Measurements from ENCODE around the gene TRIM38.
"Not testable (repeated sequence)": the region's sequence is repeated elsewhere in the genome, so short reads cannot be mapped to it uniquely, and the experiment has no call there.

GRCh38 chr6:26006940-26007305, 44.3 kb downstream of the TRIM38 start:
- not testable (repeated sequence) for TF ChIP-seq SUZ12 (IDR thresholded peaks at IDR 0.05; ENCODE audit: extremely low read depth, insufficient read depth, insufficient read length); ZNF274 (IDR thresholded peaks at IDR 0.05; ENCODE audit: low read depth, low read length); YY1 (IDR thresholded peaks at IDR 0.05; ENCODE audit: insufficient read depth, insufficient read length)
